GM19240 (cell line): ENCODE measurements around the gene EPS8.
"Not testable (repeated sequence)": the region's sequence is repeated elsewhere in the genome, so short reads cannot be mapped to it uniquely, and the experiment has no call there.

Experiments used
- DNase-seq: peaks from one replicate; pipeline ENCODE4 v3.0.0; 2011; ENCODE audit warnings: low spot score; ENCODE audit not compliant: insufficient read length

EPS8 gene

DNA sequence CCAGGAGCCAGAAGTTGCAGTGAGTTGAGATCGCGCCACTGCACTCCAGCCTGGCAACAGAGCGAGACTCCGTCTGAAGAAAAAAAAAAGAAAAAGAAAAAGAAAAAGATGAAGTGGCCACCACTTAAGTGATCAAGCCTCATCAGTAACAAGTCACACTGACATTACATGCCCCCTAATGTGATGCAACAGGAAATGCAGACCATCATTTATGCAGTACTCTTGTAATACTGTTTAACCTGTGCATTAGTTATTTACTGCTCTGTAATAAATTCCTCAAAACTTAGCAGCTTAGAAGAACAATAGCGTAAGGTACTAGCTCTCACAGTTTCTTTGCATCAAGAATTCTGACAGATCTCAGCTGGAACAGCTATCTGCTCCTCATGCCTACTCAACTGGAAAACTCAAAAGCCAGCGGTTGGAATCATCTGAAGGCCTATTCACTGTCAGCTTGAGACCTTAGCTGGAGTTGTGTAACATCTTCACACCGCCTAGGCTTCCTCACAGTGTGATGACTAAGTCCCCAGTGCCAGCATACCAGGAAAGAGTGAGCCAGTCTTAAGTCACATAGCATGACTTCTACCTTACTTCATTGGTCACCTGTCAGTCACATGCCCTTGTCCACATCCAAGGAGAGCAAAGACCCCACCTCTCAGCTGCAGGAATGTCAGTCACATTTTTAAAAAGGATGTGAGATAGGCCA is 31.5 kb downstream of the EPS8 start:
- no peak for DNase-seq

DNA sequence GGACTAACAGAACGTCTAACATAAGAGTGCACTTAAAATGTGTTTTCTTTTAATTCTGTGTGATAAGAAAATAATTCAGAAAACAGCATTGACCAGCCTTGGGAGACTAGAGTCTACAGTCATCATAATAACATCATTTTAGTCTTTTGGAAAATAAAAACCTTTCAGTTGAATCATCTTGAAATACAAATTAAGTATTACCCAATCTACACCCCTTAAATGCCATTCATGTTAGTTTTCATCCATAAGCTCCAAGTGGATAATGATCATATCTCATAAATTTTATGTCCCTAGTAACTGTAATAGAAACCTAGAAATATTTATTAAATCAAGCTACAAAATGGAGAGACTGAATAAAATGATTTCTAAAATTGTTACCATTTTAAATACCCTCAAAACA is 32.4 kb downstream of the EPS8 start:
- DNase-seq, result no peak

DNA sequence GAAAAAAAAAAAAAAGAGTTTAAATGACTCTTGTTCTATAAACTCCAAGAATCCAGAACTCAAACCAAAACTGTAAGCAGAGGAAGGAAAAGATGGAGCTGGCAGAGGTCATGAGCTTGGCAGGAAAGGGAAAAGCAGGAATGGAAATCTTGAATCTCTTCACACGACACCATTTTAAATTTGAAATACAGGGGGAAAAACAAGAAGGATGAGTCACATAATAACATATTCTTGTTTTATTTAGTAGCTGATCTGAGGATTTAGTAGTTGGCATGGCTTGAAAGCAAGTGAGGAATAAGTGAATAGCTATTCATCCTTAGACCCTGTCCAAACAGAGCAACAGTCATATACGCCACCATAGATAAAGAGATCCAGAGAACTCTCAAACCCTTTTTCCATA is 35.0 kb downstream of the EPS8 start:
- DNase-seq, result no peak

GRCh38 chr12:15752785-15753184 is 36.4 kb downstream of the EPS8 start:
- DNase-seq, result no peak

DNA sequence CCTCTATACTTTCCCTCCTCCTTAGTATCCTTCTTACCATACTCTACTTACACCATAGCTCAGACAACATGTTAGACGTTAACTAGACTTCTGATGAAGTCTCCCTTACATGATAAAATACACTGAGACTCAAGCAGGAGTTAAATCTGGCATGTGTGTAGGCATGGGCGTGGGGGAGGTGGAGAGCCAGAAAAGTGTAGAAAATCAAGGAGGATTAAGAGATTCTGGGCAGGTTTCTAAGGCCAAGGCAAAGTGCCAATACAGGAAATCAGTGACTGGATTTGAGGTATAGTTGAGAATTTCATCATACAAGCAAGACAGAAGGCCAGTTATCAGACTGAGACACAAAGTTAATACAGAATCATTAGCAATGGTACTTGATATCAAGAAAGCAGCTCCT is 37.4 kb downstream of the EPS8 start:
- DNase-seq, result no peak

- DNase-seq, result no peak
Observed at GRCh38 chr12:15749937-15750336, 39.3 kb downstream of the EPS8 start.

DNA sequence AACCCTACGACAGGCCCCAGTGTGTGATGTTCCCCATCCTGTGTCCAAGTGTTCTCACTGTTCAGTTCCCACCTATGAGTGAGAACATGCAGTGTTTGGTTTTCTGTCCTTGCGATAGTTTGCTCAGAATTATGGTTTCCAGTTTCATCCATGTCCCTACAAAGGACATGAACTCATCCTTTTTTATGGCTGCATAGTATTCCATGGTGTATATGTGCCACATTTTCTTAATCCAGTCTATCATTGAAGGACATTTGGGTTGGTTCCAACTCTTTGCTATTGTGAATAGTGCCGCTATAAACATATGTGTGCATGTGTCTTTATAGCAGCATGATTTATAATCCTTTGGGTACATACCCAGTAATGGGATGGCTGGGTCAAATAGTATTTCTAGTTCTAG is 47.3 kb downstream of the EPS8 start:
- not testable (repeated sequence) for DNase-seq

DNA sequence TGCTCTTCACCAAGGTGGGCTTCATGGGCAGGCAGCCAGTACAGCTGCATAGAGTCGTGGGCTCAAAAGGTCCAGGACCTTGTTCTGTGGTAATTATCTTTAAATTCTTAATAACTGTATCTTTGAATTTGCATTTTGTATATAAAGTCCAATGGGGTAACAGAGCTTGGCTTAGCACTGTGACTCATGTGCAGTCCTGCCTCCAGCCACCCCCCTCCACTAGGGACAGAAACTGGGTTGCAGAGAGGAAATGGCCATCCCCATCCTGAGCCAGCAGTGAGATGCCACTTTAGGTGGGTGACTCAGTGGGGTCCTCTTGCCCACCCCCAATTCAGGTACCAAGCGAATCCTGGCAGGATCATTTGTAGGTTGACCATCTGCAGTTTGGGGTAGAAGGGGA is 48.1 kb downstream of the EPS8 start:
- no peak for DNase-seq

GRCh38 chr12:15740389-15740788 is 48.8 kb downstream of the EPS8 start:
- not testable (repeated sequence) for DNase-seq

GRCh38 chr12:15738438-15739015 is 50.7 kb downstream of the EPS8 start:
- no peak for DNase-seq

DNA sequence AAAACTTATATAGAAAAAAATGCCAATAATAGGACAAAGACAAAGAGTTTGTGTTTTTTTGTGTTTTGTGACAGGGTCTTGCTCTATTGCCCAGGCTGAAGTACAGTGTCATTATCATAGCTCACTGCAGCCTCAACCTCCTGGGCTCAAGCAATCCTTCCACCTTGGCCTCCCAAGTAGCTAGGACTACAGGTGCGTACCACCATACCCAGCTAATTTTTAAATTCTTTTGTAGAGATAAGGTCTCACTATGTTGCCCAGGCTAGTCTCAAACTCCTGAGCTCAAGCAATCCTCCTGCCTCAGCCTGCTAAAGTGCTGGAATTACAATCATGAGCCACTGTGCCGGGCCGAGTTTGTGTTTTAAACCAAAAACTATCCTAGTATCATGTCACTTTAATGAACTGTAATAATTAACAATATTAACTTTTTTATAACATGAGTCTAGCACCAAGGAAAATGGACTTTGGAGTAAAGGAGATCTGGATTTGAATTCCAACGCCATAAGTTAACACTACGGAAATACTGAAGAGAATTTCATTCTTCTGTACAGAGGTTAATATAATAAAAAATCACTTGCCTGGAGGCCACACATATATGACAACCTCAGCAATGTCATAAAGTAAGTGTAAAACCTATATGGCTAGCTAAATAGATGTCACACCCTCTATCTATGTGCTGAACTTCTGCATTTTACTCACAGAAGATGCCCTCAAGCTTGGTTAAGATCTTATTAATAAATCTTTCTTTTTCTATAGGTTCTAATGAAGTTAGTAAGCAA is 53.2 kb downstream of the EPS8 start:
- no peak for DNase-seq

GRCh38 chr12:15733136-15733535 is 56.1 kb downstream of the EPS8 start:
- DNase-seq, result no peak

DNA sequence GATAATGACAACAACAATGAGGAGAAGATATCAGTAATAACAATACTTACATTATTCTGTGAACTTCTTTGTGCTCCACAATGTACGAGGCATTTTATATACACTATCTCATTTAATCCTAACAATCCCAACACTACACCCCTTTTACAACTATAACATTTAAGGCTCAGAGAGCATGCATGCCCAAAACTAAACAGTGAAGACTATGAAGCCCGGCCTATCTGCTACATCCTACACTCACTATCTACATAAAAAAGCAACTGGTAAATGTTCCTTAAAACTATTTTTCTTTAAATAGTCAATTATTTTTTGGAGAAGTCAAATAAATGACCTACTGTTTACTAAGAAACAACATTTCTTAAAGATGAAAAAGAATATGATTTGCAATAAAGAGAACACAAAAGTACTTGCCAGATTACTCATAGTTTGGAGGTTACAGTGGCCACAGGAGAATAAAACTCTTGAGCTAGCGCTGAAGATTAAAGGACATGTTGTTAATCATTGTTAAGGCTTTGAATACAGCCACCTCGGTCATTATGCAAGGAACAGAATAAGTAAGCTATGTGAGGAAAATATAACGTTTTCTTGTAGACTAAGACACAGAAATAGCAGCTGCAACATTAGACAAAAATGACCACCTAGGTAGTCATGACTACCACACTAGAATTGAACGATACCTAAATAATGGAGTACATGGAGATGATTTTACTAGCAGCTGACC is 56.7 kb downstream of the EPS8 start:
- DNase-seq, result no peak

GRCh38 chr12:15731940-15732339 is 57.2 kb downstream of the EPS8 start:
- DNase-seq, result no peak

DNA sequence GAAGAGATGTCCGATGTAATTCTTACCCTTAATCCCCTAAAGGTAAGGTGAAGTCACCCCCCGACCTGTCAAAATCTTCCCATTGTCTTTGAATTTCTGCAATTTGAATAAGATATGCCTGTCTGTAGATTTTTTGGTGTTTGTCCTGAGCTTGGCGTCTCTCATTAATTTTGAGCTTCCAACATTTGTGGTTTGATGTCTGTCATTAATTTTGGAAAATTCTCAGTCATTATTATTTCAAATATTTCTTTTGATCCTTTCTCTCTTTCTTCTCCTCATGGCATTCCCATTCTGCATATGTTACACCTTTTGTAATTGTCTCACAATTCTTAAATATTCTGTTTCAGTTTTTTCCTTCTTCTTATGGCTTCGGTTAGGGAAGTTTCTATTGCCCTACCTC is 60.1 kb downstream of the EPS8 start:
- DNase-seq, result no peak

GRCh38 chr12:15728118-15728598 is 61.0 kb downstream of the EPS8 start:
- no peak for DNase-seq

DNA sequence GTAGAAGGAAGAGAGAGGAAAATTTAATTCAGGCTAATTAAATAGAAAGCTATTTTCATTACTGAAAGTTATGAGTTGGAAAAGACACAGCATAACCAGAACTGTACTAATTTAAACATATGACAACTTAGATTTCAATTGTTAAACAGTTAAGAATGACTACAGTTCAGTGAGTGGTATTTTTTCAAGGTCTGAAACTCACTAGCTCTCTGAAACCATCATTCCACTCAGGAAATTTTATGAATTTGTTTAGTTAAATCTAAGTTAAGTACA is 62.4 kb downstream of the EPS8 start:
- no peak for DNase-seq

DNA sequence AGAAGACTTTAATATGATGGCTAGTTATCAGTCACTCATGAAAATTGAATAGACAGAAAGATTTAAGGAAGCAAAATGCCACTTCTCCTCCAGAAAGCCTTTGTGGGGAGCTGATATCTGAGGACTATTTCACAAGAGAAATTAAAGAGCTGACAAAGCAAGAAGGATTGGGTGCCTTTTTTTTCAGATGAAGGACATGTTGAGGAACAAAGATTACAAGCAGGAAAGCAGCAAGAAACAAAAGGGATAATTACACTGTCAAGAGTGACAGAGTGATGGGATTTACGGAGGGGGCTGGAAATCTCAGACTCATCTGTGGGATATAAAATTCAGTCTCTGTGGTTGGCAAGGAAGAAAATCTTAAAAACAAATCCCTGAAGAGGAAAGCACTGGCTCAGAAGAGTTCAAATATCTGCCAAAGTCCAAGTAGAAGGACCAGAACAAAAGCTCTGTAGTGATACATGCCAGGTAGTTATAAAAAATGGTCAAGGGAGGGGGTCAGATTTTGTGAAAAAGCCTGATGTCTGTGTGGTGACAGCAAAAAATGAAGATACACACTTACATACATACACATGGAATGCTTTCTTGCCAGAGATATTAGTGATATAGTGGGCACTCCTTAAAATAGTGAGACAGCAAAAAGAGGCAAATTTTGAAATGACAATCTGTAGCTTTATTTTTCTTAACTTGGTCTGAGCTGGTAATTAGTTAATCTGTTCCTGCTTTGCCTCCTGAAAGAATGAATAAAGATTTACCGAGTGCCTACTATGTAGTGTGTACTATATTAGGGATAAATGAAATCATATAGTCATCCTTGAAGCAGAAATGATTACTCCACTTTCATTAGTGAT is 62.9 kb downstream of the EPS8 start:
- no peak for DNase-seq

GRCh38 chr12:15722951-15723350 is 66.2 kb downstream of the EPS8 start:
- no peak for DNase-seq

DNA sequence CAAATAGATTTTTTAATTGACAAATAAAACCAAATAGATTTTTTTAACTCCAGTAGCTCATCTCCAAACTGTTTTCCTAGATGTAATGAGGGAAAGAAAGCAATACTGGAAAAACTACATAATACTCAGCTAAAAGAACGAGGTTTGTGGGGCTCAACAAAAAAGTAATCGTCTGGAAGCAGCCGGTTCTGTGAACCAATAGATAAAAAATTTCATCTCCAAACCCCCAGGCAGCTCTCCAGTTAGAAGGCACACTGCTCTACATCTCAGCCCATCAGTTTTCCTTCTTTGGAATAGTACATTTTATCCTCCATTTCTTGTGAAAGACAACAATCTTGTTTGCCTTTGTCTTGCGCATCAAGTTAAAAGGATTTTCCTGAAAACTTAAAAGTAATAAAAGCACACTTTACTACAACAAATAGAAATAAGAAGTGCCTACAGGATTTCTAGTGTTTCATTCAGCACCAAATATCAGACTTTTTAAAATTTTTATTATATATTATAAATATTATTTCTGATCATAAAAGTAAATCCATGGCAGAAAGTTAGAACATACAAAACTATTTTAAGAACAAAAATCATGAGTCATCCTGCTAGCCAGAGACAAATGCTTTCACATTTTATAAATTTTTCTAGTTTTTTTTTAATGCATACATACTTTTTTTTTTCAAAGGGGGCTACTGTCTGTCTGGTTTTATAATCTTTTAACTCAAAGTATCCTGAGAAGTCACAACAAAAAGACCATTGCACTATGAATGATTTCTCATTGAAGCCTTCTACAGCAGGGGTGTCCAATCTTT is 67.7 kb downstream of the EPS8 start:
- no peak for DNase-seq
